MM.1S (cell line): ENCODE measurements around the gene NPS.

Experiments
- DNase-seq: peaks from one replicate; pipeline ENCODE4 v3.0.0-alpha.2; 2015
- H2AFZ ChIP-seq: fragments of 300-600 bp; sonication (generic); 2 replicates; pipeline ENCODE4 v1.6.0; 2016; ENCODE audit warnings: antibody characterized with exemption, low read length
- H3F3A ChIP-seq: fragments of 300-600 bp; sonication (generic); 2 replicates; pipeline ENCODE4 v1.6.1; 2016; ENCODE audit warnings: mild to moderate bottlenecking, antibody characterized with exemption, low read length, moderate library complexity, mixed read lengths; ENCODE audit not compliant: insufficient read depth
- H3K27ac ChIP-seq: fragments of 300-600 bp; sonication (generic); 2 replicates; pipeline ENCODE4 v1.5.1; 2016; ENCODE audit warnings: mild to moderate bottlenecking, low read length
- H3K27me3 ChIP-seq: fragments of 300-600 bp; sonication (generic); replicated peaks from 2 replicates; pipeline ENCODE4 v1.6.0; 2016; ENCODE audit warnings: low read length; ENCODE audit not compliant: insufficient read depth
- H3K36me3 ChIP-seq: fragments of 300-600 bp; sonication (generic); replicated peaks from 2 replicates; pipeline ENCODE4 v1.6.1; 2016; ENCODE audit warnings: mild to moderate bottlenecking, low read length, mixed read lengths; ENCODE audit not compliant: insufficient read depth
- H3K4me1 ChIP-seq: fragments of 300-600 bp; sonication (generic); 2 replicates; pipeline ENCODE4 v1.6.1; 2016; ENCODE audit warnings: low read length, mixed read lengths
- H3K4me2 ChIP-seq: fragments of 300-600 bp; sonication (generic); 2 replicates; pipeline ENCODE4 v1.6.0; 2016; ENCODE audit warnings: low read depth, low read length
- H3K4me3 ChIP-seq: fragments of 300-600 bp; sonication (generic); 2 replicates; pipeline ENCODE4 v1.5.1; 2016; ENCODE audit warnings: low read length, mixed read lengths
- H3K79me2 ChIP-seq: fragments of 300-600 bp; sonication (generic); 2 replicates; pipeline ENCODE4 v1.6.1; 2016; ENCODE audit warnings: mixed run types, low read length, mixed read lengths
- H3K9ac ChIP-seq: fragments of 300-600 bp; sonication (generic); 2 replicates; pipeline ENCODE4 v1.6.1; 2016; ENCODE audit warnings: low read length, mixed read lengths
- H3K9me2 ChIP-seq: fragments of 300-600 bp; sonication (generic); replicated peaks from 2 replicates; pipeline ENCODE4 v1.6.1; 2016; ENCODE audit warnings: mild to moderate bottlenecking, low read length, mixed read lengths; ENCODE audit not compliant: insufficient read depth
- H3K9me3 ChIP-seq: fragments of 300-600 bp; sonication (generic); replicated peaks from 2 replicates; pipeline ENCODE4 v1.6.1; 2016; ENCODE audit warnings: mild to moderate bottlenecking, low read length, mixed read lengths; ENCODE audit not compliant: insufficient read depth
- H4K20me1 ChIP-seq: fragments of 300-600 bp; sonication (generic); 2 replicates; pipeline ENCODE4 v1.6.1; 2016; ENCODE audit warnings: mild to moderate bottlenecking, low read length, moderate library complexity, mixed read lengths; ENCODE audit not compliant: insufficient read depth
- CTCF ChIP-seq: fragments of 300-600 bp; sonication (generic); IDR thresholded peaks from 2 replicates; pipeline ENCODE4 v1.5.1; 2016; ENCODE audit warnings: antibody characterized with exemption, low read length, mixed read lengths
- EZH2 ChIP-seq: fragments of 300-600 bp; sonication (generic); optimal IDR thresholded peaks from 2 replicates; pipeline ENCODE3; 2017; ENCODE audit warnings: low read depth, mild to moderate bottlenecking, antibody characterized with exemption, low read length, mixed read lengths
- EZH2phosphoT487 ChIP-seq: fragments of 300-600 bp; sonication (generic); IDR thresholded peaks from 2 replicates; pipeline ENCODE4 v1.6.1; 2018; ENCODE audit warnings: antibody characterized with exemption, low read length

Gene NPS

GRCh38 chr10:127579640-127580039 is 30.5 kb downstream of the NPS start:
- H2AFZ ChIP-seq: no peak overlapping the region
- H4K20me1 ChIP-seq: no peaks in the 10 kb centered on the region
- TF ChIP-seq EZH2: no peak
- TF ChIP-seq EZH2phosphoT487: no peak
- TF ChIP-seq CTCF: no peak
- peaks cover 6% of the 10 kb centered on the region; the same call in 1 of the 2 replicates for H3K27me3 ChIP-seq
- H3K4me3 ChIP-seq: no peak overlapping the region
- H3K79me2 ChIP-seq: no peaks in the 10 kb centered on the region
- H3K9ac ChIP-seq: no peak overlapping the region
- no peaks in the 10 kb centered on the region for H3F3A ChIP-seq
- no peak overlapping the region for H3K4me2 ChIP-seq
- H3K4me1 ChIP-seq: no peaks in the 10 kb centered on the region
- no peak overlapping the region for H3K27ac ChIP-seq
- H3K9me2 ChIP-seq: no peaks in the 10 kb centered on the region
- no peak for DNase-seq
- H3K9me3 ChIP-seq: no peaks in the 10 kb centered on the region
- no peaks in the 10 kb centered on the region for H3K36me3 ChIP-seq

- Histone ChIP-seq H3K4me2 (no peak overlapping the region), H3K9ac (no peak overlapping the region), H3K4me3 (no peak overlapping the region), H2AFZ (no peak overlapping the region), H3K9me3 (no peaks in the 10 kb centered on the region), H4K20me1 (no peaks in the 10 kb centered on the region), H3F3A (no peaks in the 10 kb centered on the region), H3K36me3 (no peaks in the 10 kb centered on the region), H3K79me2 (no peaks in the 10 kb centered on the region), H3K4me1 (no peaks in the 10 kb centered on the region), H3K27ac (no peak overlapping the region), H3K9me2 (no peaks in the 10 kb centered on the region), H3K27me3 (peaks cover 6% of the 10 kb centered on the region; the same call in 1 of the 2 replicates)
- no peak for DNase-seq
- no peak for TF ChIP-seq EZH2
- no peak for TF ChIP-seq CTCF
- TF ChIP-seq EZH2phosphoT487: no peak
Observed at GRCh38 chr10:127580822-127581221, 31.7 kb downstream of the NPS start.

DNA sequence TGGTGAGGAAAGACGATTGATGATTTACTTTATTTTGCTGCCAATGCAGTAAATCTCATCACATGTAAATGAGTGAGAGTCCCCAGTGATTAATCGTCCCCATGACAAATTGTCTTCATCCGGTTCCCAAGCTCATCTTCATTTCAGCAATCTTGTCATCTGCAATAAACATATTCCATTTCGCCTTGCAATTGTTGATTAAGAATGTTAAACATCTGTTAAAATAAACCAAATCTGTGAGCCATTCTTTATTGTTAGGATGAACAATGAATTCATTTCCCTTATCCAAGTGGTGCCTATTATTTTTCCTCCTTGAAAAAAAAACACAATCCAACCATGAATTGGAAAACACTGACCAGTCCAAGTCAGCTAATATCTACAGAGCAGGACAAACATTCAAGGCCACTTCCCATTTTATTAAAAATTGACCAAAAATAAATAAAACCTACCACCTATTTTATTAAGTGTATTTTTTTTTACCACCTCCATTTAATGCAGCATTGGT is 36.5 kb downstream of the NPS start:
- Histone ChIP-seq H3K36me3 (no peaks in the 10 kb centered on the region), H3K4me1 (no peaks in the 10 kb centered on the region), H3K9ac (no peak overlapping the region), H2AFZ (no peak overlapping the region), H3F3A (no peaks in the 10 kb centered on the region), H3K9me2 (no peaks in the 10 kb centered on the region), H3K79me2 (no peaks in the 10 kb centered on the region), H3K4me2 (no peak overlapping the region), H3K27me3 (peaks cover 5% of the 10 kb centered on the region; the same call in 1 of the 2 replicates), H4K20me1 (no peaks in the 10 kb centered on the region), H3K9me3 (no peaks in the 10 kb centered on the region), H3K4me3 (no peak overlapping the region), H3K27ac (no peak overlapping the region)
- DNase-seq: no peak
- TF ChIP-seq EZH2phosphoT487 (no peak), CTCF (no peak), EZH2 (no peak)
